HG02981 (cell line): ENCODE data around the gene FUBP1.
"Not testable (repeated sequence)": the region's sequence is repeated elsewhere in the genome, so short reads cannot be mapped to it uniquely, and the experiment has no call there.

Experiments used
- ATAC-seq: cut with Tn5 transposase; IDR thresholded peaks from one replicate; pipeline ENCODE4 v1.9.1; 2021; ENCODE audit warnings: mild to moderate bottlenecking, moderate library complexity; ENCODE audit not compliant: unreplicated experiment

Gene FUBP1

DNA sequence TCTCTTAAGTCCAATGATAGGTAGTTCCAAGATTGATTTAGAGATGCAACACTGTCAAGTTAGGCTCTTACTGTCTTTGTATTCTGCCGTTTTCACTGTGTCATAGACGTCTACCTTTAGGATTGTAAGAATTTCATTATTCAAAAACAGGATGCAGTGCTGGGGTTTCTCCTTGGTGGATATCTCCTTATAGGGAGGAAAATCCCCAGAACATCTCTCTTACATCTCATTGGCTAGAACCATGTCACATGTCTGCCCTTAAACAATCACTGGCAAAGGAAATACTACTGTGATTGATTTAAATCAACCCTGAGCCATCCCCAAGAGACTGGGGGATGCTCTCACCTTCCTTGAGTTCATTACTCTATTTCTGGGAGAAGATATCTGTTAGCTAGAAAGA lies 10.9 kb upstream of the FUBP1 start:
- no peak for ATAC-seq

DNA sequence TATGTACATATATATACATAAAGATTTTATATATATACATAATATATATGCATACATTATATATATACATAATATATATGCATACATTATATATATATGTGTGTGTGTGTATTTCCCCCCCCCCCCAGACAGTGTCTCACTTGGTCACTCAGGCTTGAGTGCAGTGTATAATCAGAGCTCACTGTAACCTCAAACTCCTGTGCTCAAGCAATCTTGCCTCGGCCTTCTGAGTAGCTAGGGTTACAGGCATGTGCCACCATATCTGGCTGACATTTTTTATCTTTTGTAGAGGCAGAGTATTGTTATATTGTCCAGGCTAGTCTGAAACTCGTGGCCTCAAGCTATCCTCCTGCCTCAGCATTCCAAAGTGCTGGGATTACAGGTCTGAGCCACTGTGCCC lies 9.0 kb upstream of the FUBP1 start:
- ATAC-seq = no peak

DNA sequence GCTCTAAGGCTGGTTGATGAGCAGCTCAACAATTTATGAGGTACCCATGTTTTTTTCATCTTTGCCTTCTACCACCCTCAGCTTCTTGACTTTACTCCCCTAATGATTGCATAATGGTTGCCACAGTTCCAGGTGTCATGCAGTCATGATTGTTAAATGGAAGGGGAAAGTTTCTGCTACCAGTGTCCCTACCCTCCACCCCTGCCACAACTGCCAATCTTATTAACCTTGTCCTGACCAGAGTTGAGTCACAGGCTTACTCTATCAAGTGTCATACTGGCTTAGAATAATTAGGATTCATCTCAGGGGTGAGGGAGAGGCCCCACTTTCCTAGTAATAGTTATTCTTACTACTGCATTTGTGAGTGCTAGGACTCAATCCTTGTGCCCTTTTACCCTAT lies 7.9 kb upstream of the FUBP1 start:
- ATAC-seq = no peak

DNA sequence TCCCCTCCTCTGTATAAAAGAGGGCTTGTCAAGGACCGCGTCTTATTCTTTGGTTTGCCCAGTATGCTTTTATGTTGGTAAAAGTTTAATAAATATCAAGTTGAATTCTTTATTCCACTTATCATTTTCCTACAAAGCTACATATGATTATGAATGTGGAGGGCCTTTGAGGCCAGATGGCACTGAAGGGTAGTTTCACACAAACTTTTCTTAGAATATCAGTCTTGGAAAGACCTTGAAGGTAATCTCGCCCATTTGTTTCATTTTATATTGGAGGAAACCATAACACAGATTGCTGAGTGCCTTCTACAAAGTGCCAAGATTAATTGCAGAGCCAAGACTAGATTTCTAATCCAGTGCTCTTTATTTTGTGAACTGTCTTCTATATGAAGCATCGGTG lies 5.8 kb upstream of the FUBP1 start:
- no peak for ATAC-seq

DNA sequence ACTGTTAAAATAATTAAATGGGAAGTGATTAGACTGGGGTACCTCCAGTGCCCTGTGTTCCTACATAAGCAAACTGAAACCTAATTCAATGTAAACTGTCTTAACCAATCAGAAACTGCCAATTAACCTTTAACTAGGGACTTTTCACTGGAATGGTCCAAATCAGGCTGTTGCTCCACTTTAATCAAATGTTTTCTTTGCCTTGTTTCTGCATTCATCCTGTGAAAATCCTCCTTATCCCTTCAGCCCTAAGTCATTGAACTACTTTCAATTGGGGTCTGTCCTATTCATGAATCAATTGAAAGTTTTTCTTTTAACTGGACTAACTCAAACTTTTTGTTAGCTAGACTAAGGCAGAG lies 5.1 kb upstream of the FUBP1 start:
- ATAC-seq = no peak

- ATAC-seq = not testable (repeated sequence)
Observed at GRCh38 chr1:77983352-77983996, 4.6 kb upstream of the FUBP1 start.

DNA sequence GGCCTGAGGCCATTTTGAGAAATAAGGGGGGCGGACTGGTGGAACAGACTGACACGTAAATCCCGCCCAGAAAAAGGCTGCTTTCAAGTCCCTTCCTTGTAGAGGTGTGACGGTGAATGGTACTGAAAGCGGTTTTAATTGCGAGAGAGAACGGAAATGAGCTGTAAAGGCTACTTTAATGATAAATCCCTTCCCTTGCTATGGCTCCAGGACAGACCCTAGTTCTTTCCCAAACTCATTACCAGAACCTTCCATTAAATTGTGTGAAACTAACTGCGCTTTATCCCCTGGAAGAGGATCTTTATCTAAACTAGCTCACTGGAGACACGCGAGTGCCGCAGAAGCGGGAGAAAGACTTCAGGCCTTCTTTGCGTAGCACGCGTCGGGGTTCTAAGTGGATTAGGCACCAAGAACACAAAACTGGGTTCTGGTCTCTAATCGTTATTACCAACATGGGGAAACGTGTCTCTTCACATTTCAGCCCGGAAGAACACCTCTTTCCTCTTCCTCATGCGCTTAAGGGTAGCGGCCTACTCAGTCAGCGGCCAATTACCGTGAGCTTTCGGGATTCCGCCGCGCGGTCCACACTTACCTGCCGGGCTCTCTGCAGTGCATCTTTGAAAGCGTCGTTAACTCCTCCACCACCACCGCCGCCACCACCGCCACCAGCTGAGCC lies 441 bp downstream of the FUBP1 start:
- ATAC-seq = peak; percentile 68

DNA sequence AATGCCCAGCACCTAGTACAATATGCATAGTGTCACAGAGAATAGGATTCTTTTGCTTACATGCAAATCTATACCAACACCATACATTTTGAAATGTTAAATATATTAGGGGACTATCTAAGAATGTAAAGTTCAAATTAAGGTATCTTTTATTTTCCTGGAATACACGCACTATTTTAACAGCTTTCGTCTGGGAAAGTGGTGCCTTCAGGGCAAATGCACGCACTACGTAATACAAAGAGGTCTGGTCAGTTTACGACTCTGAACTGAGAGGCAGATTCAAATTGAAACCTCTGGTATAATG lies 931 bp downstream of the FUBP1 start:
- ATAC-seq = no peak

- no peak for ATAC-seq
Observed at GRCh38 chr1:77976433-77977076, 2.3 kb downstream of the FUBP1 start.

- ATAC-seq = no peak
Observed at GRCh38 chr1:77975907-77976306, 3.0 kb downstream of the FUBP1 start.

DNA sequence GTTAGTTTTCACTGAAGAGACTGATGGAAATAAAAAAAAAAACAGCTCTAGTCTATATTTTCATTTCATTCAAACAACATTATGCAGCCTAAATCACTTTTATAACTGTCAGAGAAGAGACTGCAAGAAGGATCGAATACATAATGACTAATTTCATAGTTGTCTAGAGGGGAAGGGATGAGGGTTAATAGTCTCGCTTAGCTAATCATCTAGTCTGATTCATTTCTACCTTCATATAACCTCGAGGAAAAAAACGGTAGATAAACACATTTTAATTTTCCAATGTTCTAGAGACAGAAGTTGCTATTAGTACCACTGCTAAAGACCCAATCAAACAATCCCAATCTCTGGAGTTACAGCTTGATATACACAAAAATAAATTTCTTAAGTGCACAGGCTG lies 3.5 kb downstream of the FUBP1 start:
- no peak for ATAC-seq

DNA sequence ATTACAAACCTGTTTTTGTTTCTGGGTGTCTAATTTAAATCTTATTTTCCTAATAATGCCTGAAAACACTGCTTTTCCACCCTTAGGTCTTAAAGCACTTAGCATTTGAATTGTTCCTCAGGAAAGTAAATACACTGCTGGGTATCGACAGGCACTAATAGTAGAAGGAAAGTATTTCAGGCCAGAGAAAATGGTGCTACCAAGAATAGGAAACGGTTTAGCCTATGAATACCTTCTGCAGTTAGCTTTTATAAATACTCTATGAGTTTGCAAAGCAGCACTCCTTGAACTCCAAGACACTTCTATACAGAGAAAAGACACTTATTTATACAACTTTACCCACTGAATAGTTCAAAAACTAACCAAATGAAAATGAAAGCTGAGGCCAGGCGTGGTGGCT lies 6.8 kb downstream of the FUBP1 start:
- ATAC-seq = no peak

- no peak for ATAC-seq
Observed at GRCh38 chr1:77970192-77970591, 8.7 kb downstream of the FUBP1 start.

DNA sequence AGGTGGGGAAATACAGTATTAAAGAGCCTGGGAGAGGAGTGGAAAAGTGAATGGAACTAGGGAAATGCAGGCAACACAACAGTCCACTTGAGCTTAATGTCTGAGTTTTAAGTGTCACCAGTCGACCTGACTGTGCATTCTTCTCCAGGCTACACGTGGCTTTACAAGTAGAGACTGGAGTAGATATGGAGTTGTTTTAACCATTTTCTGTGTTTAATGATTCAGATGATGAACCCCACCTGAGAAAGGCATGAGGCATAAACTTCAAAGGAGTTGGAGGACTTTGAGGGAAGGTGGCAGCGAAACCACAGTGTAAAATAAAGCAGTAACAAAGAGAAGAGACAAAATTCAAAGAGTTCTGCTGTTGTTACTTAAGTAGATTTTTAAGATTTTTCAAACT lies 12.6 kb downstream of the FUBP1 start:
- no peak for ATAC-seq

GRCh38 chr1:77961392-77961791 lies 17.5 kb downstream of the FUBP1 start:
- ATAC-seq = no peak

GRCh38 chr1:77958850-77959249 lies 20.0 kb downstream of the FUBP1 start:
- no peak for ATAC-seq

DNA sequence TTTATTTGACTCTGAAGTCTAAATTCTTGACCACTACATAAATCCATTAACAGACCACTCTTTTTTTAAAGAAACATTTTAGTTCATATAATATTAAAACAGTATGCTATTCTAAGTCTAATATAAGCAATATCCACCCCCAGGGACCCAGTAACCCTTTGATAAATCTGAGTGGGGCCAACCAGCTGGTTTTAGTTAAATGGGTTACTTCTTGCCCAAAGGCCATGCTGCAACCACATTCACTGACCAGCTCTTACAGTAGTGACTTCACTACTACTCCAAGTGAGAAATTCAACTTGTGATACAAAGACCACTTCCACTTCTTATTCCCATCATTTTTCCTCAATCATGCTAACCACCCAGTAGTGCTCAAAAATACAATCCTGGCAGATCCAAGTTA lies 20.5 kb downstream of the FUBP1 start:
- ATAC-seq = no peak

GRCh38 chr1:77956464-77956863 lies 22.4 kb downstream of the FUBP1 start:
- no peak for ATAC-seq

DNA sequence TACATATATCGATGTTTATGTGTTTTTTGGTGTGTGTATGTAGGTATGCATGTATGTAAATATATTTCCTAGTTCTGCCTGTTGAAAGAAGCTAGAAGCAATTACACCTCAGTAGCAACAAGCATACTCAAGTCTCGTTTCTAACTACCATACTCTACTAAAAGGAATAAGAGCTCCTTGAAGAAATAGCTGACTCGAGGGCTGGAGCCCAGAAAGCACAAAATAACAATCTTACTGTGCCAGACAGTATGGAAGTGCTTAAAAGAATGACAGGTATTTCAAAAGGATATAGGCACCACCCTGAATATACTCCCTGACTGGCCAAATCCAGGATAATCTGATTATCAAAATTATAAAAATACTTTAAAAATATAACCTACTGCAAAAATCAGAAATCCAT lies 23.2 kb downstream of the FUBP1 start:
- ATAC-seq = no peak

DNA sequence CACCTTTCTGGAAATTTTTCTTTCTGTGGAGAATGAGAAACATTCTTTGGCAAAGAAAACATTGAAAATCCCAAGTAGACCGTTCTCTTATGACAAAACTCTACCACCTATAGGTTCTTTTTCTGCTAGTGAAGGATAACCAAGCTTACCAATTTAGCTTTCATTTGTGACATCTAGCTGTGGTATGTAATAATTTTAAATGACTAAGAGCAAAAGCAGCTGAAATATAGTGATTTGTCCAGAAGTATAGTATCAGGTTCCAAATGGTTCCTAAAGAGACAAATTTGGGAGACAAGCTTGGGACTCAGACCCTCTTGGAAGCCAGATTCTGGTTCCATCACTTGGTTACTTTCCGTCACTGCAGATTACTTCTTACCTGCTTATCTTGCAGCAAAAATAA lies 24.4 kb downstream of the FUBP1 start:
- ATAC-seq = no peak

DNA sequence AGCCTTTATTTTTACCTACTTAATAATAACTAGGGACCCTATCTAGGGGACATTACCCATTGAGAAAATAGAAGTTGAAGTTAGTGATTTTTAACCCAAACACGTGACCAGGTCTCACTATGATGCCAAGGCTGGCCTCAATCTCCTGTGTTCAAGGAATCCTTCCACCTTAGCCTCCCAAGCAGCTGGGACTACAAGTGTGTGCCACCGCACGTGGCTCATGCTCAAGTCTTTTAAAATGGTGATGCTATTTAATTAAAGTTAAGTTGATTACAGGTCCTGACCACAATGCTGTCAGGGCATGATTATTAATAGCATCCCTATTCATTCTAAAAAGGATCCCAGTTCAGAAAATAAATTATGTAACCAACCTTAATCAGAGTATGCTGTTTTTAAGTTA lies 25.0 kb downstream of the FUBP1 start:
- no peak for ATAC-seq

GRCh38 chr1:77951328-77951727 lies 27.5 kb downstream of the FUBP1 start:
- no peak for ATAC-seq

DNA sequence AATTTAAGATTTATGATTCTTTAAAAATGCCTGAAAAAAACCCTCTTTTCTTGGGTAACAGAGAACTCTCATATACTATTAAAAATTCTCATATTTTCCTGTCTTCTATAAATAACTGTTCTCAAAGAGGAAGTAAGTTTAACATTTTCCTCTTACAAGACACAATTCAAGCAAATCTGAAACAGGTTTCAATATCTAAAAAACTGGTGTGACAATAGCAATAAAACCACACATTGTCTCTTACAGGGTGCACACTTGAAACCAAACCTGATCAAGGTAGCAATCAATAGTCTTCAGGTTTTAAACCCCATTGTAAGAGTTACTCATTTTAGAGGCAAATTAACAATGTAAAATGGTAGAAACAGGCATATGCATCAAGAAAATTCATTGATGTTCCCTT lies 28.0 kb downstream of the FUBP1 start:
- peak; percentile 46 for ATAC-seq
